Caco-2 (cell line): ENCODE data around the gene GALNT17. TPM values are rescaled to one million over a fixed set of nuclear protein-coding genes. Genes with fewer than 3 reads are reported as not detected.

Experiments
- BruUV-seq: library from RNA; stranded (reverse); fragments of 400-500 nt; replicated peaks from 2 replicates; lab custom pipeline; 2021; lab: Mats Ljungman, UMichigan
- CTCF ChIA-PET: fragments of 300-600 bp; sonication (Branson Sonifier 250); formaldehyde crosslinking; loops from one replicate; lab custom pipeline; 2022; ENCODE audit warnings: antibody characterized with exemption; lab: Charles Lee
- POLR2A ChIA-PET: fragments of 300-600 bp; sonication (Branson Sonifier 250); formaldehyde crosslinking; loops from one replicate; lab custom pipeline; 2022; ENCODE audit warnings: antibody characterized with exemption; lab: Charles Lee
- DNase-seq, 2 experiments: peaks; one replicate each; pipeline versions ENCODE4 v3.0.0 to v3.0.0-alpha.2; 2020 to 2022
- H3K27me3 ChIP-seq: replicated peaks from 2 replicates; pipeline ENCODE4 v1.6.0; 2011; ENCODE audit warnings: low read length; ENCODE audit not compliant: control insufficient read depth, insufficient read depth
- H3K36me3 ChIP-seq: 2 replicates; pipeline ENCODE4 v1.5.1; 2011; ENCODE audit warnings: low read length; ENCODE audit not compliant: control insufficient read depth, insufficient read depth
- H3K4me1 ChIP-seq: fragments of 250-450 bp; sonication (Bioruptor Pico); 2 replicates; pipeline ENCODE4 v1.5.1; 2020; ENCODE audit warnings: mild to moderate bottlenecking
- H3K4me3 ChIP-seq: 2 replicates; pipeline ENCODE4 v1.5.1; 2011; ENCODE audit warnings: low read depth, mild to moderate bottlenecking, control low read depth, low read length
- H3K9me3 ChIP-seq: fragments of 250-450 bp; sonication (Bioruptor Pico); 2 replicates; pipeline ENCODE4 v1.5.1; 2020; ENCODE audit warnings: mild to moderate bottlenecking, moderate library complexity
- H3K27ac Mint-ChIP-seq: one replicate; pipeline ENCODE4 v1.8.0; 2022; ENCODE audit warnings: mixed read lengths; ENCODE audit not compliant: unreplicated experiment
- H3K27me3 Mint-ChIP-seq: one replicate; pipeline ENCODE4 v1.8.0; 2022; ENCODE audit warnings: mixed read lengths; ENCODE audit not compliant: insufficient read depth, unreplicated experiment
- H3K36me3 Mint-ChIP-seq: one replicate; pipeline ENCODE4 v1.8.0; 2022; ENCODE audit warnings: mild to moderate bottlenecking, mixed read lengths; ENCODE audit not compliant: insufficient read depth, unreplicated experiment
- H3K4me1 Mint-ChIP-seq: one replicate; pipeline ENCODE4 v1.8.0; 2022; ENCODE audit warnings: low read depth, mixed read lengths; ENCODE audit not compliant: unreplicated experiment
- H3K4me3 Mint-ChIP-seq: one replicate; pipeline ENCODE4 v1.8.0; 2022; ENCODE audit warnings: mild to moderate bottlenecking, moderate library complexity, mixed read lengths; ENCODE audit not compliant: unreplicated experiment
- H3K9me3 Mint-ChIP-seq: one replicate; pipeline ENCODE4 v1.8.0; 2022; ENCODE audit warnings: mixed read lengths; ENCODE audit not compliant: unreplicated experiment
- intact Hi-C: fragments of 100-400 bp; cut with micrococcal nuclease; formaldehyde crosslinking; loops from one replicate; pipeline ENCODE4 v1.10.0; 2022; ENCODE audit not compliant: unreplicated experiment
- total RNA-seq: library from RNA; stranded (reverse); gene quantifications from 2 replicates; pipeline ENCODE4 v1.2.3, GENCODE V29; 2022
- TF ChIP-seq, protein P1 (sequence below), 2 experiments: fragments of 200-600 bp in 1 of 2; IDR thresholded peaks; 1 replicate in 1 of 2; 2 replicates in 1 of 2; pipeline versions ENCODE4 v1.5.1 to v1.8.0; 2011 to 2022; ENCODE audit warnings: antibody characterized with exemption in 1 of 2, control low read depth in 1 of 2, inconsistent platforms in 1 of 2, low read depth in 1 of 2, low read length in 1 of 2, mild to moderate bottlenecking in 1 of 2, moderate library complexity in 1 of 2; ENCODE audit not compliant: insufficient read depth in 1 of 2, severe bottlenecking in 1 of 2, unreplicated experiment in 1 of 2

Gene GALNT17
- total RNA-seq, 1 experiment from 2014 or later = not detected

GRCh38 chr7:71472962-71473361, 341.0 kb downstream of the GALNT17 start:
- H3K4me3 ChIP-seq = no peak overlapping the region

GRCh38 chr7:71473366-71473967, 341.5 kb downstream of the GALNT17 start:
- Mint-ChIP-seq H3K36me3 (no peaks in the 10 kb centered on the region), H3K27ac (no peak overlapping the region), H3K4me3 (no peak overlapping the region), H3K4me1 (no peaks in the 10 kb centered on the region), H3K27me3 (no peaks in the 10 kb centered on the region), H3K9me3 (peaks cover 44% of the 10 kb centered on the region)
- ChIA-PET POLR2A (no interaction called here), CTCF (no interaction called here)
- no TSS peak for BruUV-seq
- TF ChIP-seq, protein P1, sequence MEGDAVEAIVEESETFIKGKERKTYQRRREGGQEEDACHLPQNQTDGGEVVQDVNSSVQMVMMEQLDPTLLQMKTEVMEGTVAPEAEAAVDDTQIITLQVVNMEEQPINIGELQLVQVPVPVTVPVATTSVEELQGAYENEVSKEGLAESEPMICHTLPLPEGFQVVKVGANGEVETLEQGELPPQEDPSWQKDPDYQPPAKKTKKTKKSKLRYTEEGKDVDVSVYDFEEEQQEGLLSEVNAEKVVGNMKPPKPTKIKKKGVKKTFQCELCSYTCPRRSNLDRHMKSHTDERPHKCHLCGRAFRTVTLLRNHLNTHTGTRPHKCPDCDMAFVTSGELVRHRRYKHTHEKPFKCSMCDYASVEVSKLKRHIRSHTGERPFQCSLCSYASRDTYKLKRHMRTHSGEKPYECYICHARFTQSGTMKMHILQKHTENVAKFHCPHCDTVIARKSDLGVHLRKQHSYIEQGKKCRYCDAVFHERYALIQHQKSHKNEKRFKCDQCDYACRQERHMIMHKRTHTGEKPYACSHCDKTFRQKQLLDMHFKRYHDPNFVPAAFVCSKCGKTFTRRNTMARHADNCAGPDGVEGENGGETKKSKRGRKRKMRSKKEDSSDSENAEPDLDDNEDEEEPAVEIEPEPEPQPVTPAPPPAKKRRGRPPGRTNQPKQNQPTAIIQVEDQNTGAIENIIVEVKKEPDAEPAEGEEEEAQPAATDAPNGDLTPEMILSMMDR (IDR thresholded peaks at IDR 0.05; ENCODE audit: insufficient read depth in 1 of 2, low read depth in 1 of 2, low read length in 1 of 2, severe bottlenecking in 1 of 2, unreplicated experiment in 1 of 2) = no peak
- Histone ChIP-seq H3K27me3 (no peaks in the 10 kb centered on the region), H3K9me3 (no peaks in the 10 kb centered on the region; the same call in 1 of the 2 replicates), H3K4me3 (no peak overlapping the region), H3K4me1 (no peaks in the 10 kb centered on the region), H3K36me3 (no peaks in the 10 kb centered on the region)
- DNase-seq = no peak
- intact Hi-C loops = no loop called here

More at GRCh38 chr7:71472962-71473361, 341.0 kb downstream of the GALNT17 start:
- H3K36me3 ChIP-seq = no peaks in the 10 kb centered on the region
- Mint-ChIP-seq H3K36me3 (no peaks in the 10 kb centered on the region), H3K27me3 (no peaks in the 10 kb centered on the region), H3K4me3 (no peak overlapping the region), H3K4me1 (no peaks in the 10 kb centered on the region), H3K27ac (no peak overlapping the region), H3K9me3 (peaks cover 46% of the 10 kb centered on the region)
- H3K27me3 ChIP-seq = no peaks in the 10 kb centered on the region
- TF ChIP-seq, protein P1 (IDR thresholded peaks at IDR 0.05; ENCODE audit: insufficient read depth in 1 of 2, low read depth in 1 of 2, low read length in 1 of 2, severe bottlenecking in 1 of 2, unreplicated experiment in 1 of 2) = no peak
- H3K9me3 ChIP-seq = no peaks in the 10 kb centered on the region; the same call in 1 of the 2 replicates
- CTCF ChIA-PET = no interaction called here
- intact Hi-C loops = no loop called here
- no TSS peak for BruUV-seq
- POLR2A ChIA-PET = no interaction called here
- DNase-seq = no peak
- no peaks in the 10 kb centered on the region for H3K4me1 ChIP-seq

GRCh38 chr7:71477441-71477840, 345.5 kb downstream of the GALNT17 start:
- ChIA-PET POLR2A (no interaction called here), CTCF (no interaction called here)
- Histone ChIP-seq H3K4me3 (no peak overlapping the region), H3K4me1 (no peaks in the 10 kb centered on the region), H3K36me3 (no peaks in the 10 kb centered on the region), H3K27me3 (no peaks in the 10 kb centered on the region), H3K9me3 (no peaks in the 10 kb centered on the region)
- Mint-ChIP-seq H3K9me3 (peaks cover 36% of the 10 kb centered on the region), H3K36me3 (no peaks in the 10 kb centered on the region), H3K27ac (no peak overlapping the region), H3K27me3 (no peaks in the 10 kb centered on the region), H3K4me1 (no peaks in the 10 kb centered on the region), H3K4me3 (no peak overlapping the region)
- TF ChIP-seq, protein P1 (IDR thresholded peaks at IDR 0.05; ENCODE audit: insufficient read depth in 1 of 2, low read depth in 1 of 2, low read length in 1 of 2, severe bottlenecking in 1 of 2, unreplicated experiment in 1 of 2) = no peak
- intact Hi-C loops = no loop called here
- no peak for DNase-seq
- no TSS peak for BruUV-seq
